Activated CD4-positive, alpha-beta T cell treated with anti-CD3 and anti-CD28 coated beads, Interleukin-2, amount 10 ng/mL, durations not matched to agents 24 days and 14 days (primary cell): Measurements from ENCODE around the gene WRAP73. TPM values are rescaled to one million over a fixed set of nuclear protein-coding genes. Genes with fewer than 3 reads are reported as not detected.

Source experiments
- DNase-seq: peaks from one replicate; pipeline ENCODE4 v3.0.0; 2022
- H3K27ac Mint-ChIP-seq: one replicate; pipeline ENCODE4 v1.8.0; 2022; ENCODE audit warnings: mild to moderate bottlenecking, mixed read lengths
- H3K27me3 Mint-ChIP-seq: one replicate; pipeline ENCODE4 v1.8.0; 2022; ENCODE audit warnings: mixed read lengths
- H3K36me3 Mint-ChIP-seq: one replicate; pipeline ENCODE4 v1.8.0; 2022; ENCODE audit warnings: low read depth, mild to moderate bottlenecking, mixed read lengths
- H3K4me1 Mint-ChIP-seq: one replicate; pipeline ENCODE4 v1.8.0; 2021; ENCODE audit warnings: mixed read lengths
- H3K4me3 Mint-ChIP-seq: one replicate; pipeline ENCODE4 v1.8.0; 2022; ENCODE audit warnings: mild to moderate bottlenecking, moderate library complexity, mixed read lengths
- H3K9me3 Mint-ChIP-seq: one replicate; pipeline ENCODE4 v1.8.0; 2021; ENCODE audit warnings: mixed read lengths
- intact Hi-C: fragments of 100-400 bp; cut with micrococcal nuclease; formaldehyde crosslinking; loops from one replicate; pipeline ENCODE4 v1.15.1; 2023
- total RNA-seq: library from RNA; stranded (reverse); gene quantifications from 2 replicates; pipeline ENCODE4 v1.2.3, GENCODE V29; 2022

Gene WRAP73
- total RNA-seq, 1 donor from 2014 or later: 41.3 TPM

DNA sequence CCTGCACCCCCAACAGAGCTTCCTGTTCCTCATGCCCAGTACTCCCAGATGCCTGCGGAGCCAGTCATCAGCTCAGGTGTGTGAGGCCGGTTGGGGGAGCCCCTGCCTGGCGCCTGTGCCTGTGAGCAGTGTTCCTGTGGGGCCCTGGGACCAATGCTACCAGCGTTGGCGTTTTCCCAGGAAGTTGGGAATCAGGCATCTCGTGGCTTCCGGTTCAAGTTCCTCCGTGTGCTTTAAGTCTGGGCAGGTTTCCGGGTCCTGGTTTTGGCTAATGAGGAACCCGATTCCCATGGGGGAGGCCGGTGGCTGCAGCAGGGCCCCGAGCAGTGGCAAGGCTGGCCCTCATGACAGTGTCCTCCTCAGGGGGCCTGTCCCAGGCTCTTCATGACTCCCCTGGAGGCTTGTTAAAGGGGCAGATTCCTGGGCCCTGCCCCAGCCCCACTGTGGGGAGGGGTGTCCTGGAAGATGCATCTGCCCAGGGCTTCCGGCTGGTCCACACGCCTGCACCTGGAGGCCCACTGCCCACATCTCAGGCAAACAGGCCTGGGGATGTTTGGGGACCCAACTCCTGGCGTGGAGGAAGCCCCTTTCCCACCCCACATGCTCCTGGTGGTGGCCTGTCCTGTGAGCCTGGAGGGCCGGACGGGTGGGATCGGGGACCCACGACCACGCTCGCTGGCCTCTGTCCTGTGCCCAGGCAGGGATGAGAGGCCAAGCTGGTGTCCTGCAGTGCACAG lies 28.6 kb upstream of the WRAP73 start:
- DNase-seq: no peak
- Mint-ChIP-seq H3K36me3 (no peaks in the 10 kb centered on the region), H3K9me3 (no peaks in the 10 kb centered on the region), H3K4me3 (no peak overlapping the region), H3K4me1 (peaks cover 5% of the 10 kb centered on the region), H3K27ac (no peak overlapping the region), H3K27me3 (peaks cover 2% of the 10 kb centered on the region)
- intact Hi-C loops: no loop called here

GRCh38 chr1:3677484-3677883 lies 27.6 kb upstream of the WRAP73 start:
- no peak overlapping the region for H3K27ac Mint-ChIP-seq
- intact Hi-C loops: no loop called here
- no peak for DNase-seq

GRCh38 chr1:3676581-3677470 lies 26.9 kb upstream of the WRAP73 start:
- no peaks in the 10 kb centered on the region for H3K9me3 Mint-ChIP-seq
- intact Hi-C loops: no loop called here
- no peak for DNase-seq
- H3K4me1 Mint-ChIP-seq: peaks cover 5% of the 10 kb centered on the region
- no peaks in the 10 kb centered on the region for H3K36me3 Mint-ChIP-seq
- peaks cover 2% of the 10 kb centered on the region for H3K27me3 Mint-ChIP-seq
- peak overlapping the region; percentile 6 for H3K27ac Mint-ChIP-seq
- H3K4me3 Mint-ChIP-seq: no peak overlapping the region

More at GRCh38 chr1:3677484-3677883, 27.6 kb upstream of the WRAP73 start:
- Mint-ChIP-seq H3K9me3 (no peaks in the 10 kb centered on the region), H3K27me3 (peaks cover 2% of the 10 kb centered on the region), H3K4me3 (no peak overlapping the region), H3K4me1 (peaks cover 5% of the 10 kb centered on the region), H3K36me3 (no peaks in the 10 kb centered on the region)

DNA sequence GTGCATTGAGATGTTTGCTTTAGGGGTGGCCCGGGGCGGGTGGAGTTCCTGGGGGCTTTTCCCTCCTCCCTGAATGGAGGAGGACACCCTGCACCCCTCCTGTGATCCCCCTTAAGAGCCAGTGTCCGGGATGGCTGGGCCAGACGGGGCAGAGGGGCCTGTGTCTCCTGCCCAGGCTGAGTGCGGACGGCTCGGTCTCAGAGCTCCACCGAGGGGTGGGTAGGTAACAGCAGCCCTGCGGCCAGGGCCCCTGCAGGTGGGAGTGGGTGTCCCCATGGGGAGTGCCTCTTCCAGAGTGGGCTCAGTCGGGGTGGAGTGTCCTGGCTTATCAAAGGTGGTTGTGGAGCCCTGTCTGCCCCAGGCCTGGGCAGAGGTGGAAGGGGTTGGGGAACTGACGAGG lies 25.5 kb upstream of the WRAP73 start:
- H3K4me1 Mint-ChIP-seq: peaks cover 5% of the 10 kb centered on the region
- H3K27ac Mint-ChIP-seq: no peak overlapping the region
- no peak for DNase-seq
- H3K4me3 Mint-ChIP-seq: no peak overlapping the region
- intact Hi-C loops: no loop called here
- H3K27me3 Mint-ChIP-seq: peaks cover 2% of the 10 kb centered on the region
- H3K9me3 Mint-ChIP-seq: no peaks in the 10 kb centered on the region
- H3K36me3 Mint-ChIP-seq: no peaks in the 10 kb centered on the region

DNA sequence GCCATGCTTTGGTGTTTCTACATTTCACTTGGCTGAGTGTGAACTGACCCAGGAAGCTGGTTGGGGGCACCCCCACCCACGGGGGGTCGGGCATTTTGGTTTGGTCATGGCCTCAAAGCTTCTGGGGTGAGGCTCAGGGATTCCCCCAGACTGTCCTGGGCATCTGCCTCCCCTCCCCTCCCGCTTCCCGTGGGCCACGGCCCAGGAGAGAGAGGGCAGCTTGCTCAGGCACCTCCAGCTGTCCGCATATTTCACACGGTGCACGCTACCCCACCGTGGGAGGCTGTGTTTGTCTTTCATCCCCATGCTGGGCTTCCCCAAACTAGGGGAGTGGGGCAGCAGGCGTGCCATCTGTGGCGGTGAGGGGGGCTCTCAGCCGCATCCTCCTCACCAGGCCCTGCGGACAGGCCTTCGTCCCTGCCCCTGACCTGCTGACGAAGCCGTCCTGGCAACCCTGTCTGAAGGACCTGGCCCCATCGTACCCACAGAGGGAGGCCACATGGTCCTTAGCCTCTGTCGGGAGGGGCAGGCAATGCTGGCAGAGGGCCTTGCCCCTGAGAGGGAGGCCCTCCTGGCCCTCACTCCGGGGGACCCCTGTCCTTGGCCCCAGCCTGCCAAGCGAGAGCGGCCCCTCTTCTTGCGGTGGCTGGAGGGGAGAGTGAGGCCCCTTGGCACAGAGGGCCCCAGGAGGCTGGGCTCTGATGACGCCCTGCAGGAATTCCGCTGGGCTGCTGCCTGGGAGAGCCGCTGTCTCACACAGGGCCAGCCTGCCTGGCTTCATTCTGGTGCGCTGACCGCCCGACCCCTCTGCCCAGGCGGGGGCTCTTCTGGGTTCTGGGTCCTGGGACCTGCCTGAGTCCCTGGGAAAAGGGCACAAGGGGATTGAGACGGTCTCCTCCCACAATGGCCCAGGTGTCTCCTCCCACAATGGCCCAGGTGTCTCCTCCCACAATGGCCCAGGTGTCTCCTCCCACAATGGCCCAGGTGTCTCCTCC lies 24.5 kb upstream of the WRAP73 start:
- Mint-ChIP-seq H3K4me3 (no peak overlapping the region), H3K4me1 (peaks cover 3% of the 10 kb centered on the region), H3K9me3 (no peaks in the 10 kb centered on the region)

GRCh38 chr1:3673381-3674099 lies 23.6 kb upstream of the WRAP73 start:
- intact Hi-C loops: no loop called here
- no peaks in the 10 kb centered on the region for H3K36me3 Mint-ChIP-seq
- H3K27ac Mint-ChIP-seq: no peak overlapping the region
- no peak overlapping the region for H3K4me3 Mint-ChIP-seq
- no peak for DNase-seq
- H3K4me1 Mint-ChIP-seq: no peaks in the 10 kb centered on the region
- H3K27me3 Mint-ChIP-seq: no peaks in the 10 kb centered on the region
- H3K9me3 Mint-ChIP-seq: no peaks in the 10 kb centered on the region

More for the DNA sequence above, 24.5 kb upstream of the WRAP73 start:
- intact Hi-C loops: no loop called here
- no peak for DNase-seq
- Mint-ChIP-seq H3K27me3 (peaks cover 2% of the 10 kb centered on the region), H3K36me3 (no peaks in the 10 kb centered on the region), H3K27ac (no peak overlapping the region)

- Mint-ChIP-seq H3K4me3 (no peak overlapping the region), H3K4me1 (no peaks in the 10 kb centered on the region), H3K36me3 (no peaks in the 10 kb centered on the region), H3K27ac (no peak overlapping the region), H3K9me3 (no peaks in the 10 kb centered on the region), H3K27me3 (no peaks in the 10 kb centered on the region)
- DNase-seq: no peak
- intact Hi-C loops: no loop called here
Observed at GRCh38 chr1:3672971-3673361, 23.1 kb upstream of the WRAP73 start.

GRCh38 chr1:3672231-3672970 lies 22.5 kb upstream of the WRAP73 start:
- Mint-ChIP-seq H3K9me3 (no peaks in the 10 kb centered on the region), H3K4me3 (no peak overlapping the region), H3K27ac (no peak overlapping the region), H3K27me3 (no peaks in the 10 kb centered on the region), H3K36me3 (no peaks in the 10 kb centered on the region), H3K4me1 (no peaks in the 10 kb centered on the region)
- intact Hi-C loops: no loop called here
- DNase-seq: no peak

GRCh38 chr1:3671371-3672180 lies 21.7 kb upstream of the WRAP73 start:
- intact Hi-C loops: no loop called here
- Mint-ChIP-seq H3K9me3 (no peaks in the 10 kb centered on the region), H3K27ac (no peak overlapping the region), H3K27me3 (no peaks in the 10 kb centered on the region), H3K4me3 (no peak overlapping the region), H3K4me1 (no peaks in the 10 kb centered on the region), H3K36me3 (no peaks in the 10 kb centered on the region)
- DNase-seq: no peak

GRCh38 chr1:3670823-3671265 lies 20.9 kb upstream of the WRAP73 start:
- Mint-ChIP-seq H3K36me3 (no peaks in the 10 kb centered on the region), H3K27me3 (no peaks in the 10 kb centered on the region), H3K4me3 (no peak overlapping the region), H3K27ac (no peak overlapping the region), H3K4me1 (no peaks in the 10 kb centered on the region), H3K9me3 (no peaks in the 10 kb centered on the region)
- intact Hi-C loops: no loop called here
- DNase-seq: no peak

DNA sequence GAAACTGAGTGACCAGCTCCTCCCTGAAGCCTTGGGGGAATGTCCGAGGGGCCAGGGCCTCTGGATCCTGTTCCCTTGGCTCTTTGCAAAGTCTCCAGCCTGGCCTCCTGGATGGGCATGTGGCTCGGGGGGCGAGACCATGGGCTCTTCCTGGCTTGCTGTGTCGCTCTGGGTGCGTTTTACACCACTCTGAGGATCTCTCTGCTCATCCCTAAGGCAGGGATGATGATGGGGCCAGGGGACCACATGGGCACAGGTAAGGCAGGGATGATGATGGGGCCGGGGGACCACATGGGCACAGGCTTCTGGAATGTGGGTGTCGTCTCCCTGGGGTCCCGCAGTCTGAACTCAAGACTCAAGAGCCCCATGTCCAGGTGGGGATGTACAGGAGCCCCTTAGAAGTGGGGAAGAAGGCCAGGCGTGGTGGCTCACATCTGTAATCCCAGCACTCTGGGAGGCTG lies 20.1 kb upstream of the WRAP73 start:
- no peak for DNase-seq
- Mint-ChIP-seq H3K4me3 (no peak overlapping the region), H3K9me3 (no peaks in the 10 kb centered on the region), H3K36me3 (no peaks in the 10 kb centered on the region), H3K4me1 (no peaks in the 10 kb centered on the region), H3K27ac (no peak overlapping the region), H3K27me3 (no peaks in the 10 kb centered on the region)
- intact Hi-C loops: no loop called here

DNA sequence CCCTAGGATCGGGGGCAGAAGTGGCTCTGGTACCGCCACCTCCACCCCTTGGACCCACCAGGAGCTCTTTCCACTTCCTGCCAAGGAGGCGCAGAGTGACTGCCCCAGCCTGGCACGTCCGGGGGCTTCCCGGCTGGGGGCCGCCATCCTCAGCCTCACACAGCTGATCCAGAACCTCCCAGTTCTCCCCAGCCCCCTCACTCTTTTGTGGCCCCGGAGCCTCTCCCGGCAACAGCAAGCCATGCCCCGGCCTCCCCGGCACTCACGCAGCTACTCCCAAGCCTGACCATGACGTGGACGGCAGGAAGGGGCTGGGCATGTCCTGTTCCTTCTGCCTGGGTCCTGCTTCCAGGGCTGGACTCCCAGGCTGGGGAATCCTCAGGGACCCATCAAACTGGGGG lies 19.5 kb upstream of the WRAP73 start:
- no peaks in the 10 kb centered on the region for H3K4me1 Mint-ChIP-seq
- no peaks in the 10 kb centered on the region for H3K36me3 Mint-ChIP-seq
- H3K27me3 Mint-ChIP-seq: no peaks in the 10 kb centered on the region
- intact Hi-C loops: no loop called here
- no peaks in the 10 kb centered on the region for H3K9me3 Mint-ChIP-seq
- H3K27ac Mint-ChIP-seq: no peak overlapping the region
- DNase-seq: no peak
- H3K4me3 Mint-ChIP-seq: no peak overlapping the region
